ENCODE results near the gene SPATA21. TPM values are rescaled to one million over a fixed set of nuclear protein-coding genes. Genes with fewer than 3 reads are reported as not detected.

SPATA21 gene
- polyA plus RNA-seq, 3 donors = not detected

DNA sequence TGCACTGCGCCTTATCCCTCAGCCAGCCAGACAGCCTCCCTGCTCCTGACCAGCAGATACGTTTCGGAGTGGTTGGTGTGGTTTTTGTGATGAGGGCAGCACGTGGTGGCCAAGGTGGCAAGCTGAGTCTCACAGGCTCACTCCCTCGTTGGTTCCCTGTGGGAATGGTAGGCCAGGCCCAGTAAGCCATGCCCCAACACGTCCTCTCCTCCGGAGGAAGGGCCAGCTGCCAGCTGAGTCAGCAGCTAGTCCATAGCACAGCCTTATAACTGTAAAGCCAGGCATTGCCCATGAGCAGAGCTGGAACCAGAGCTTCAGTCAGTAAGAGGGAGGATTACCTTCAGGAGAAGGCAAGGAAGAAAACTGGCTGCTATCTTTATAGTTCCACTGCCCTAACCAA, 40.6 kb downstream of the SPATA21 start:
- Mint-ChIP-seq H3K27ac (peak overlapping the region in 1 of 7 donors; percentile 32), H3K4me1 (peaks cover 8% of the 10 kb centered on the region), H3K27me3 (ENCODE audit: low read depth in 3 of 3) (peaks cover 0 to 3% (median 0%) of the 10 kb centered on the region in 3 donors), H3K36me3 (peaks cover 68 to 82% of the 10 kb centered on the region in 2 donors), H3K4me3 (no peak overlapping the region), H3K9me3 (no peaks in the 10 kb centered on the region)
- H3K4me1 ChIP-seq (ENCODE audit: control insufficient read depth in 1 of 2, insufficient read depth in 2 of 2, low read length in 2 of 2) = peaks cover 3 to 5% of the 10 kb centered on the region in 2 donors
- intact Hi-C loops (cut with micrococcal nuclease) = no loop called here
- peaks cover 28% of the 10 kb centered on the region for H3K79me2 ChIP-seq (ENCODE audit: insufficient read depth, low read length)
- no peak overlapping the region for H3K4me2 ChIP-seq (replicated peaks; ENCODE audit: extremely low read depth, low read length, poor library complexity, severe bottlenecking)
- no peaks in the 10 kb centered on the region for H3K27me3 ChIP-seq (ENCODE audit: control insufficient read depth in 2 of 2, insufficient read depth in 2 of 2, low read length in 2 of 2)
- peaks cover 79% of the 10 kb centered on the region for H4K20me1 ChIP-seq (ENCODE audit: insufficient read depth, low read length)
- H3K36me3 ChIP-seq (replicated peaks in 1 of 2; ENCODE audit: control insufficient read depth in 1 of 2, insufficient read depth in 2 of 2, low read length in 2 of 2) = peaks cover 58 to 84% of the 10 kb centered on the region in 2 donors
- no peak for DNase-seq
- no peak overlapping the region for H3K4me3 ChIP-seq (replicated peaks in 1 of 3; ENCODE audit: low read depth in 2 of 3, low read length in 3 of 3)
- H3K27ac ChIP-seq (ENCODE audit: low read depth in 1 of 2, low read length in 2 of 2) = peak overlapping the region in 1 of 2 donors; percentile 41
- H3K9me3 ChIP-seq (replicated peaks in 1 of 2; ENCODE audit: control insufficient read depth in 1 of 2, insufficient read depth in 1 of 2, low read length in 2 of 2) = no peaks in the 10 kb centered on the region
- no peak overlapping the region for H3K9ac ChIP-seq (ENCODE audit: insufficient read depth, low read length, poor library complexity, severe bottlenecking)
- no peak for TF ChIP-seq CTCF (IDR thresholded peaks at IDR 0.05)
- 100% methylated on average over 1 of the region's 7 CpGs for WGBS (ENCODE audit: insufficient coverage)
- H2AFZ ChIP-seq (ENCODE audit: insufficient read depth, low read depth, low read length, poor library complexity, severe bottlenecking) = no peak overlapping the region

GRCh38 chr1:16394977-16395376, 42.2 kb downstream of the SPATA21 start:
- H3K36me3 ChIP-seq (replicated peaks in 1 of 2; ENCODE audit: control insufficient read depth in 1 of 2, insufficient read depth in 2 of 2, low read length in 2 of 2) = peaks cover 58 to 82% of the 10 kb centered on the region in 2 donors
- peak overlapping the region in 1 of 7 donors; percentile 15 for H3K27ac Mint-ChIP-seq
- H2AFZ ChIP-seq (ENCODE audit: insufficient read depth, low read depth, low read length, poor library complexity, severe bottlenecking) = no peak overlapping the region
- no peaks in the 10 kb centered on the region for H3K9me3 Mint-ChIP-seq
- H3K4me1 ChIP-seq (ENCODE audit: control insufficient read depth in 1 of 2, insufficient read depth in 2 of 2, low read length in 2 of 2) = peaks cover 10 to 16% of the 10 kb centered on the region in 2 donors
- H3K4me3 Mint-ChIP-seq = no peak overlapping the region
- TF ChIP-seq CTCF (IDR thresholded peaks at IDR 0.05) = no peak
- H3K4me1 Mint-ChIP-seq = peaks cover 24% of the 10 kb centered on the region
- no peaks in the 10 kb centered on the region for H3K9me3 ChIP-seq (replicated peaks in 1 of 2; ENCODE audit: control insufficient read depth in 1 of 2, insufficient read depth in 1 of 2, low read length in 2 of 2)
- peak overlapping the region in 1 of 2 donors; percentile 14 for H3K27ac ChIP-seq (ENCODE audit: low read depth in 1 of 2, low read length in 2 of 2)
- intact Hi-C loops (cut with micrococcal nuclease) = no loop called here
- H3K36me3 Mint-ChIP-seq = peaks cover 70 to 80% of the 10 kb centered on the region in 2 donors
- H3K27me3 Mint-ChIP-seq (ENCODE audit: low read depth in 3 of 3) = peaks cover 0 to 3% (median under 1%) of the 10 kb centered on the region in 3 donors
- 92% methylated on average over 11 of the region's 13 CpGs for WGBS (ENCODE audit: insufficient coverage)
- no peak for DNase-seq
- H3K27me3 ChIP-seq (ENCODE audit: control insufficient read depth in 2 of 2, insufficient read depth in 2 of 2, low read length in 2 of 2) = no peaks in the 10 kb centered on the region
- H3K4me2 ChIP-seq (replicated peaks; ENCODE audit: extremely low read depth, low read length, poor library complexity, severe bottlenecking) = no peak overlapping the region
- peaks cover 93% of the 10 kb centered on the region for H4K20me1 ChIP-seq (ENCODE audit: insufficient read depth, low read length)
- no peak overlapping the region for H3K9ac ChIP-seq (ENCODE audit: insufficient read depth, low read length, poor library complexity, severe bottlenecking)
- no peak overlapping the region for H3K4me3 ChIP-seq (replicated peaks in 1 of 3; ENCODE audit: low read depth in 2 of 3, low read length in 3 of 3)
- peaks cover 44% of the 10 kb centered on the region for H3K79me2 ChIP-seq (ENCODE audit: insufficient read depth, low read length)

Measured in CD14-positive monocyte (primary cell).